GM12864 (cell line): Measurements from ENCODE around the gene TUBGCP3.
A peak's percentile ranks its signal among the peaks of the same experiment; 100 is the strongest.

Experiments used
- DNase-seq: peaks from one replicate; pipeline ENCODE4 v3.0.0-alpha.2; 2011; ENCODE audit warnings: low read depth
- H3K4me3 ChIP-seq: 2 replicates; pipeline ENCODE4 v1.5.1; 2011; ENCODE audit warnings: mild to moderate bottlenecking, low read depth, low read length, control low read depth
- TF ChIP-seq, protein P1 (sequence below): IDR thresholded peaks from 2 replicates; pipeline ENCODE4 v1.5.1; 2011; ENCODE audit warnings: low read depth, mild to moderate bottlenecking, moderate library complexity, low read length, control low read depth, inconsistent platforms; ENCODE audit errors: missing control alignments

Gene TUBGCP3

DNA sequence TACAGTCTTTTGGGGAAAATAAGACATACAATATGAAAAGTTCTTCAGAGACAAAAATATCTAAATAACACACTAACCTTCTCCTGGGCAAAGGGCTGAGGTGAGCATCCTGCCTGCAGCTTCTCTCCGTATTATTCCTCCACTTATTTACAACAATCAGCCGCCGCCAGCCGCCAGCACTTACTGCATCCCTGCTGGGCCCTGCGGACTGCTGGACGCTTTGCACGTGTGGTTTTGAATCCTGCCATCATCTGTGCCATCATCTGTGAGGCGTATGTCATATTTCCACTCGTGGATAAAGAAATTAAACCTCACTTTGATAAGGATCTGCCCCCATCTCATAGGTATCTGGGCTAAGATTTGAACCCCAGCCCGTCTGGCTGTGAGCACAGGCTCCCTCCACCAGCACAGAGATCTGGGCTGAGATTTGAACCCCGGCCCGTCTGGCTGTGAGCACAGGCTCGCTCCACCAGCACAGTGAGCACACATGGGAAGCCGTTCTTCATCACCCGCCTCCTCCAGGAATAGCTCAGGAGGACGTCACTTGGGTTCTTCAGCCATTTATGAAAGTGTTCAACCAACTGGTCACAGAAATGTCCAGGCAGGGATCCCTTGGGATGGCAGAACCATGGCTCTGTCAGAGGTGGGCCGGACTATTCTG lies 35.2 kb upstream of the TUBGCP3 start:
- TF ChIP-seq, protein P1, sequence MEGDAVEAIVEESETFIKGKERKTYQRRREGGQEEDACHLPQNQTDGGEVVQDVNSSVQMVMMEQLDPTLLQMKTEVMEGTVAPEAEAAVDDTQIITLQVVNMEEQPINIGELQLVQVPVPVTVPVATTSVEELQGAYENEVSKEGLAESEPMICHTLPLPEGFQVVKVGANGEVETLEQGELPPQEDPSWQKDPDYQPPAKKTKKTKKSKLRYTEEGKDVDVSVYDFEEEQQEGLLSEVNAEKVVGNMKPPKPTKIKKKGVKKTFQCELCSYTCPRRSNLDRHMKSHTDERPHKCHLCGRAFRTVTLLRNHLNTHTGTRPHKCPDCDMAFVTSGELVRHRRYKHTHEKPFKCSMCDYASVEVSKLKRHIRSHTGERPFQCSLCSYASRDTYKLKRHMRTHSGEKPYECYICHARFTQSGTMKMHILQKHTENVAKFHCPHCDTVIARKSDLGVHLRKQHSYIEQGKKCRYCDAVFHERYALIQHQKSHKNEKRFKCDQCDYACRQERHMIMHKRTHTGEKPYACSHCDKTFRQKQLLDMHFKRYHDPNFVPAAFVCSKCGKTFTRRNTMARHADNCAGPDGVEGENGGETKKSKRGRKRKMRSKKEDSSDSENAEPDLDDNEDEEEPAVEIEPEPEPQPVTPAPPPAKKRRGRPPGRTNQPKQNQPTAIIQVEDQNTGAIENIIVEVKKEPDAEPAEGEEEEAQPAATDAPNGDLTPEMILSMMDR, result no peak
- DNase-seq, result no peak
- no peak overlapping the region for H3K4me3 ChIP-seq

DNA sequence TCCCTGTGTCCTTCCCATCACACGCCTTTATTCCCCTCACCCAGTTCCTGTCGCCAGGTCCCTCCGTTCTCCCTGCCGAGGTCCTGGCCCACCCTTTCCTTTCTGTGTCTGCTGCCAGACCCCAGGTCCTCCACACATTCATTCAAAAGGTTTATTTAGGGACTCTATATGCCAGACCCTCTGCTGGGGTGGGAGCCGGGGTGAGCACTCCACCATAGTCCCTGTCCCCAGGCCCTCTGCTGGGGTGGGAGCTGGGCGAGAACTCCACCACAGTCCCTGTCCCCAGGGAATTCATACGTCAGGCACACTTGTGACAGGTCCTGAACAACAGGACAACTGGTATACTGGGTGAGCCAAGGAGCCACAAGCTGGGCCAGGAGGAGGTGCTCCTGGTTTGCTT lies 34.4 kb upstream of the TUBGCP3 start:
- TF ChIP-seq, protein P1, result no peak
- no peak overlapping the region for H3K4me3 ChIP-seq
- DNase-seq, result no peak

DNA sequence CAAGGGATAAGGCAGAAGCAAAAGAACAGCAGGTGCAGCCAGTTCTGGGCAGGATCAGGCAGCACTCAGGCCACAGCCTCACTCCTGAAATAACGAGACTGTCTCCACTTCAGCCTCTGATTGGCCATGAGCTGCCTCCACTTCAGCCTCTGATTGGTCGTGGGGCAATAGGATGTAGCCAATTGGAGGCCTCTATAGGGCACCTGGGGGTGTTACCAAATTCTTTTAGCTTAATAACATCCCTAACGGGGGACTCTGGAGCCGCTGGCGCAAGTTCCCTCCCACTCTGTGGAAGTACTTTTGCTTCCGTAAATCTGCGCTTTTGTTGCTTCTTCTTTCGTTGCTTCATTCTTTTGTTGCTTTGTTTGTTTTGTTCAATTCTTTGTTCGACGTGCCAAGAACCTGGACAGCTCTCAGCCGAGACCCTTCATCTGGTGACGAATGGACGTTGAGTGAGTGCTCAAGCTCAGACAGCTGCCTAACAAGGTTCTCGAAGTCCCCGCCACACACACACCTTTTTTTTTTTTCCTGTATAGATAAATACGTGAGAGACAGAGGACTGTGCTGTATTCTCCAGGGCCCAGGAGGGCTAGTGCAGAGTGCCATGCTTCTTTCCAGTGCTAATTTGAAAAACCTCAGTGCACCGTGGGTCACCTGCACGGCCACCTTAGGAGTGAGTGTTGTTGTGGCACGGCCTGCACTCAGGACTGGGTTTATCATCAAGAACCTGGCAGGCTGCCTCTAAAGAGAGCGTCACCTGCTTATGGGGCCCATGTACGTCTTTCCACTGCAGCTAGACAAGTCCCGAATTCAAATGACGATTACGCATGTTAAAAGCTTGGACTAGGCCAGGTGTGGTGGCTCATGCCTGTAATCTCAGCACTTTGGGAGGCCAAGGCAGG lies 32.0 kb upstream of the TUBGCP3 start:
- DNase-seq, result no peak
- TF ChIP-seq, protein P1, result no peak
- no peak overlapping the region for H3K4me3 ChIP-seq

DNA sequence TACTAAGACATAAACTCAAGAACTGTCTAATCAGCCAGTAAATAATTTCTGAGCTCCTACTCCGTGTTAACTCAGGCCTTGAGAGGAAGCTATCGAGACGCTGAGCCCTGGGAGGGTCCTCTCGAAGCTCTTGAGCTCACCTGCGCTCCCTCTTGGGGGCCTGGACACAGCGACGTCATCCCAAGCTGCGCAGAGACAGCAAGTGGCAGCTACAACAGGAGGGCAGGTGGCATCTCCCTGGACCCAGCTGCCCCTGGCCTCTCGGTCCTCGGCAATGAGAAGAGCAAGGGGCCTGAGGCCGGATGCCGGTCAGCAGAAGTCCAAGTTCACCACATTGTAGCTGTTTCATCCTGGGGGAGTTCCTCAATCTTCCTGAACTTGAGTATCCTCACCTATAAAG lies 30.5 kb upstream of the TUBGCP3 start:
- no peak overlapping the region for H3K4me3 ChIP-seq
- no peak for DNase-seq
- TF ChIP-seq, protein P1, result no peak

- no peak overlapping the region for H3K4me3 ChIP-seq
- no peak for DNase-seq
- TF ChIP-seq, protein P1, result no peak
Measured at GRCh38 chr13:112617754-112618375, 29.9 kb upstream of the TUBGCP3 start.

- TF ChIP-seq, protein P1, result peak; percentile 81
- no peak overlapping the region for H3K4me3 ChIP-seq
- peak; percentile 7 for DNase-seq
Measured at GRCh38 chr13:112616586-112617362, 28.8 kb upstream of the TUBGCP3 start.
